Measurements from ENCODE around the gene LDLRAD2. TPM values are rescaled to one million over a fixed set of nuclear protein-coding genes. Genes with fewer than 3 reads are reported as not detected.

LDLRAD2 gene, protein sequence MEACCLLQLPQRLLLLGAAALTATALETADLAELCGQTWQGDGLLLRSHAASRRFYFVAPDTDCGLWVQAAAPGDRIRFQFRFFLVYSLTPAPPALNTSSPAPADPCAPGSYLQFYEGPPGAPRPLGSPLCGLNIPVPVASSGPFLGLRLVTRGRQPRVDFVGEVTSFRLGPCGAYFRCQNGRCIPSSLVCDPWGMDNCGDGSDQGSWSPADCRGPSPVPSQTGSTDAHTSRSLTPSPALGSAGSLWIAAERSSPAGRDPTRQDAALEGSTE
- total RNA-seq (1 to 10 TPM; 1.9 TPM), polyA plus RNA-seq (ENCODE audit: insufficient read depth, low read depth, low replicate concordance) (1.3 TPM)
- long read RNA-seq, donor 1 = 0 reads
- long read RNA-seq, donor 2, partial matches to known transcripts = 5 of 5 reads
- long read RNA-seq, donor 2, other reads (novel, unspliced or antisense) = 0 of 5 reads

GRCh38 chr1:21811875-21812305 is at the start of gene LDLRAD2:
TSS of gene LDLRAD2 (plus strand) at chr1:21812265. CDS start at chr1:21812452, 187 bp downstream.
- H3K4me1 ChIP-seq = no peaks in the 10 kb centered on the region
- no peaks in the 10 kb centered on the region for H3K36me3 ChIP-seq (ENCODE audit: low read depth, missing control alignments)
- intact Hi-C loops (cut with DNase I; ENCODE audit: low total_unique reads) = no loop called here
- no peaks in the 10 kb centered on the region for H3K27me3 ChIP-seq
- DNase-seq = no peak
- 60 to 70% methylated on average over 2 of the region's 2 CpGs for WGBS, 2 donors
- no peak for TF ChIP-seq CTCF (IDR thresholded peaks at IDR 0.05)
- H3K27ac ChIP-seq = no peak within 1 kb of the TSS
- no peaks in the 10 kb centered on the region for H3K9me3 ChIP-seq
- H3K4me3 ChIP-seq = no peak within 1 kb of the TSS

DNA sequence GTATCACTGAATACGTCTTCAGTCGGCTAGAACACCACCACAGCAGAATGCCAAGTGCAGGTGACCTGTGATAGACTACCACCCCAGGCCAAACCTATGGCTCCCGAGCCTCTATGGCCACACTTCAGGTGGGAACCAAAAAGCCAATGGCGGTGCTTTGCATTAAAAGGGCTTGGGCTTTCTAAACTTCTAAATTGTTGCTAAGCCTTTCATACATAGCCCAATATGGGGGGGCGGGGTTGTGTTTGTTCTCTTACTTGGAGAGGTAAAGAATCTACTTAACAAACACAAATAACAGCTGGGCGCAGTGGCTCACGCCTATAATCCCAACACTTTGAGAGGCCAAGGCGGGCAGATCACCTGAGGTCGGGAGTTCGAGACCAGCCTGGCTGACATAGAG is 48.8 kb upstream of the LDLRAD2 start:
- no peak for DNase-seq
- Histone ChIP-seq H3K27ac (peak overlapping the region; percentile 28 to 40), H3K9me3 (no peaks in the 10 kb centered on the region), H3K36me3 (ENCODE audit: low read depth, missing control alignments) (no peaks in the 10 kb centered on the region), H3K4me3 (no peak overlapping the region), H3K4me1 (peaks cover 34% of the 10 kb centered on the region), H3K27me3 (no peaks in the 10 kb centered on the region)
- TF ChIP-seq POLR2A (IDR thresholded peaks at IDR 0.05) (no peak), CTCF (IDR thresholded peaks at IDR 0.05) (no peak)
- intact Hi-C loops (cut with DNase I; ENCODE audit: low total_unique reads) = no loop called here
- WGBS, 2 donors = 96 to 97% methylated on average over 10 of the region's 10 CpGs

GRCh38 chr1:21763694-21764419 is 48.2 kb upstream of the LDLRAD2 start:
- Histone ChIP-seq H3K36me3 (ENCODE audit: low read depth, missing control alignments) (no peaks in the 10 kb centered on the region), H3K4me3 (no peak overlapping the region), H3K27me3 (no peaks in the 10 kb centered on the region), H3K4me1 (peaks cover 34% of the 10 kb centered on the region), H3K9me3 (no peaks in the 10 kb centered on the region), H3K27ac (peak overlapping the region; percentile 28 to 40)
- intact Hi-C loops (cut with DNase I; ENCODE audit: low total_unique reads) = no loop called here
- WGBS, 2 donors = 53 to 64% methylated on average over 7 of the region's 7 CpGs
- peak; percentile 72 for DNase-seq
- TF ChIP-seq POLR2A (IDR thresholded peaks at IDR 0.05) = no peak
- TF ChIP-seq CTCF (IDR thresholded peaks at IDR 0.05) = no peak

DNA sequence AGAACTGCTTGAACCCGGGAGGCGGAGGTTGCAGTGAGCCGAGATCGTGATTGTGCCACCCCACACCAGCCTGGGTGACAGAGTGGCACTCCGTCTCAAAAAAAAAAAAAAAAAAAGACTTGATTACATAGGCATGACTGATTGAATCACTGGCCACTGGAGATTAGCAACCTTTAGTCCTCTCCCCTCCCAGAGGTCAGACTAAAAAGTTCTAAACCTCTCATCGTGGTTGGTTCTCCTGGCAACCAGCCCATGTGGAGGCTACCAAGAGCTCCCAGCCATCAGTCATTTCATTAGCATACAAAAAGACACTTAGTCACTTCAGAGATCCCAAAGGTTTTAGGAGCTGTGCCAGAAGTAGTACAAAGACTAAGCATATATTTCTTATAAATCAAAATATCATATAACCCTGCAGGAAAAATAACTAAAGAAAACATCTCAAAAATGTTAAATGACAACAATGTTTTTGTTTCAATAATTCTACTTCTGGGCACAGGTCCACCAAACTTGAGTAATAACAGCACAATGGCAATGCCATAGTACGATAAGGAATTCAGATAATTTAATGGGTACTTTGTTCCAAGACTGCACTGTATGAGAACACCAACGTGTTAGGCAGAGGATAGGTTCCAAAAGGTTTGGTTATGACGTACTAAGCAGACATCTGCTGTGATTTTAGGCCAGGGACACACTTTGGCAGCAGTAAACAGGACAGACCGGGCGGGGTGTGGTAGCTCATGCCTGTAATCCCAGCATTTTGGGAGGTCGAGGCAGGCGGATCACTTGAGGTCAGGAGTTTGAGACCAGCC is 47.2 kb upstream of the LDLRAD2 start:
- intact Hi-C loops (cut with DNase I; ENCODE audit: low total_unique reads) = no loop called here
- H3K4me3 ChIP-seq = no peak overlapping the region
- H3K9me3 ChIP-seq = no peaks in the 10 kb centered on the region

More for the DNA sequence above, 47.2 kb upstream of the LDLRAD2 start:
- no peaks in the 10 kb centered on the region for H3K27me3 ChIP-seq
- H3K27ac ChIP-seq = peak overlapping the region; percentile 60 to 67
- peaks cover 30% of the 10 kb centered on the region for H3K4me1 ChIP-seq
- peak; percentile 75 for DNase-seq
- WGBS, 2 donors = 46 to 60% methylated on average over 12 to 13 of the region's 13 CpGs
- H3K36me3 ChIP-seq (ENCODE audit: low read depth, missing control alignments) = no peaks in the 10 kb centered on the region
- TF ChIP-seq POLR2A (IDR thresholded peaks at IDR 0.05) (no peak), CTCF (IDR thresholded peaks at IDR 0.05) (no peak)

Data from testis (tissue), 5 donors.